PC-9 (cell line): ENCODE measurements around the gene SMCO2.

Experiments
- CTCF ChIP-seq: fragments of 200-600 bp; sonication (generic); conservative IDR thresholded peaks from 2 replicates; pipeline ENCODE4 v1.6.1; 2017; ENCODE audit warnings: mixed run types, antibody characterized with exemption, mild to moderate bottlenecking, moderate library complexity
- EZH2 ChIP-seq: fragments of 200-600 bp; sonication (generic); IDR thresholded peaks from 2 replicates; pipeline ENCODE4 v1.8.0; 2017; ENCODE audit warnings: antibody characterized with exemption, low read depth

GRCh38 chr12:27502021-27502435, 55.5 kb downstream of the SMCO2 start:
- no peak for TF ChIP-seq CTCF
- no peak for TF ChIP-seq EZH2
